Astrocyte (in vitro differentiated cells and primary cell): Measurements from ENCODE around the gene NELFB. TPM values are rescaled to one million over a fixed set of nuclear protein-coding genes. Genes with fewer than 3 reads are reported as not detected.

ENCODE experiments used
- DNase-seq: peaks from one replicate; pipeline ENCODE4 v3.0.0-alpha.2; 2010; ENCODE audit warnings: low read depth
- FAIRE-seq: peaks from 2 replicates; lab custom pipeline; 2011; peaks lifted over from hg19 to GRCh38; lab: Jason Lieb, UNC
- H2AFZ ChIP-seq: 2 replicates; pipeline ENCODE4 v1.6.0; 2012; ENCODE audit warnings: low read depth, low read length, inconsistent platforms
- H3K27ac ChIP-seq: 2 replicates; pipeline ENCODE4 v1.5.1; 2011; ENCODE audit warnings: low read depth, low read length, inconsistent platforms
- H3K27me3 ChIP-seq: 2 replicates; pipeline ENCODE4 v1.6.0; 2011; ENCODE audit warnings: low read length, inconsistent platforms; ENCODE audit not compliant: insufficient read depth
- H3K36me3 ChIP-seq: 2 replicates; pipeline ENCODE4 v1.5.1; 2011; ENCODE audit warnings: low read length, inconsistent platforms; ENCODE audit not compliant: insufficient read depth
- H3K4me1 ChIP-seq: 2 replicates; pipeline ENCODE4 v1.5.1; 2011; ENCODE audit warnings: low read length, inconsistent platforms; ENCODE audit not compliant: insufficient read depth
- H3K4me2 ChIP-seq: 2 replicates; pipeline ENCODE4 v1.6.0; 2012; ENCODE audit warnings: low read length, inconsistent platforms
- H3K4me3 ChIP-seq: 2 replicates; pipeline ENCODE4 v1.5.1; 2011; ENCODE audit warnings: low read depth, mild to moderate bottlenecking, low read length, inconsistent platforms; ENCODE audit not compliant: insufficient read depth
- H3K79me2 ChIP-seq: 2 replicates; pipeline ENCODE4 v1.6.0; 2012; ENCODE audit warnings: mild to moderate bottlenecking, low read length, inconsistent platforms; ENCODE audit not compliant: insufficient read depth
- H3K9ac ChIP-seq: 2 replicates; pipeline ENCODE4 v1.6.0; 2012; ENCODE audit warnings: mild to moderate bottlenecking, low read length, inconsistent platforms
- H3K9me3 ChIP-seq: 2 replicates; pipeline ENCODE4 v1.5.1; 2012; ENCODE audit warnings: low read depth, mild to moderate bottlenecking, low read length, inconsistent platforms; ENCODE audit not compliant: insufficient read depth
- H4K20me1 ChIP-seq: 2 replicates; pipeline ENCODE4 v1.6.0; 2012; ENCODE audit warnings: low read length, inconsistent platforms; ENCODE audit not compliant: insufficient read depth
- H3K27ac Mint-ChIP-seq: one replicate; pipeline ENCODE4 v1.8.0; 2021; ENCODE audit warnings: mild to moderate bottlenecking, mixed read lengths; ENCODE audit not compliant: unreplicated experiment
- H3K27me3 Mint-ChIP-seq: one replicate; pipeline ENCODE4 v1.8.0; 2021; ENCODE audit warnings: low read depth, mixed read lengths; ENCODE audit not compliant: unreplicated experiment
- H3K36me3 Mint-ChIP-seq: one replicate; pipeline ENCODE4 v1.8.0; 2021; ENCODE audit warnings: low read depth, mixed read lengths; ENCODE audit not compliant: unreplicated experiment
- H3K4me1 Mint-ChIP-seq: one replicate; pipeline ENCODE4 v1.8.0; 2021; ENCODE audit warnings: low read depth, mixed read lengths; ENCODE audit not compliant: unreplicated experiment
- H3K4me3 Mint-ChIP-seq: one replicate; pipeline ENCODE4 v1.8.0; 2021; ENCODE audit warnings: mild to moderate bottlenecking, moderate library complexity, mixed read lengths; ENCODE audit not compliant: unreplicated experiment
- H3K9me3 Mint-ChIP-seq: one replicate; pipeline ENCODE4 v1.8.0; 2021; ENCODE audit warnings: mild to moderate bottlenecking, mixed read lengths; ENCODE audit not compliant: unreplicated experiment
- EZH2 ChIP-seq: IDR thresholded peaks from 2 replicates; pipeline ENCODE4 v1.6.1; 2012; ENCODE audit warnings: mild to moderate bottlenecking, low read length, inconsistent platforms; ENCODE audit not compliant: insufficient read depth
- total RNA-seq: library from RNA; stranded (reverse); gene quantifications from 2 replicates; pipeline ENCODE4 v1.2.1, GENCODE V29; 2021
- TF ChIP-seq, protein P1 (sequence below): IDR thresholded peaks from 2 replicates; pipeline ENCODE4 v1.5.1; 2011; ENCODE audit warnings: low read depth, mild to moderate bottlenecking, inconsistent platforms, low read length, moderate library complexity; ENCODE audit not compliant: insufficient read depth

The NELFB gene
- total RNA-seq, 1 donor from 2014 or later: 48.9 TPM

DNA sequence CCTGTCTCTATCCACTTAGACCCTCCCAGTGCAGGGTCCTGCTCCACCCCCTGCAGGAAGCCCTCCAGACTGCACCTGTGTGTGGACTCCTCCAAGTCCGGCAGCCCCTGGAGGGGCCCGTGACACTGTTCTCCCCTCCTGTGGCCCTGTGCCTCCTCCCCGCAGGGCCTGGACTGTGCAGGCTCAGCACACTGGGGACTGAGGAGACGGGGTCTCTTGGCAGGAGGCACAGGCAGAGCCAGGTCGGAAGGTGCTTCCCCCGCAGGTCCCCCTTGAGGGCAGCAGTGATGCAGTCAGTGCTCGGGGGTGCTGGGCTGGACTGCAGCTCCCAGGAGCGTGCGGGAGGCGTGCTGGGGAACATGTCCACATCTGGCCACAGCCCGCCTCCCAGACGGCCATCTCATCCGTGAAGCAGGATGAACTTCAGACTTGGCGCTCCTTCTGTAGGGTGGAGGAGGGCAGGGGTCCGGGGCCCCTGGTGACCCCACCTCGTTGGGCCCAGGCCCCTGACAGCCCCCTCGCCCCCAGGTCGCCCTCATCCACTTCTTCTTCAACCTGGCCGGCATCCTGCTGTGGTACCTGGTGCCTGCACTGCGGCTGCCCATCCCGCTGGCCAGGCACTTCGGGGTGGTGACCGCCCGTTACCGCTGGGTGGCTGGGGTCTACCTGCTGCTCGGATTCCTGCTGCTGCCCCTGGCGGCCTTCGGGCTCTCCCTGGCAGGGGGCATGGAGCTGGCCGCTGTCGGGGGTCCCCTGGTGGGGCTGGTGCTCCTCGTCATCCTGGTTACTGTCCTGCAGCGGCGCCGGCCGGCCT, 19.5 kb upstream of the NELFB start:
- H3K4me3 ChIP-seq: no peak overlapping the region
- no peak for FAIRE-seq
- peaks cover 21% of the 10 kb centered on the region for H3K79me2 ChIP-seq
- H3K9me3 ChIP-seq: no peaks in the 10 kb centered on the region
- H3K36me3 ChIP-seq: no peaks in the 10 kb centered on the region
- Mint-ChIP-seq H3K4me1 (peaks cover 1% of the 10 kb centered on the region), H3K4me3 (peak overlapping the region; percentile 27), H3K9me3 (no peaks in the 10 kb centered on the region), H3K36me3 (no peaks in the 10 kb centered on the region), H3K27ac (no peak overlapping the region), H3K27me3 (no peaks in the 10 kb centered on the region)
- H3K9ac ChIP-seq: no peak overlapping the region
- DNase-seq: no peak
- TF ChIP-seq, protein P1, sequence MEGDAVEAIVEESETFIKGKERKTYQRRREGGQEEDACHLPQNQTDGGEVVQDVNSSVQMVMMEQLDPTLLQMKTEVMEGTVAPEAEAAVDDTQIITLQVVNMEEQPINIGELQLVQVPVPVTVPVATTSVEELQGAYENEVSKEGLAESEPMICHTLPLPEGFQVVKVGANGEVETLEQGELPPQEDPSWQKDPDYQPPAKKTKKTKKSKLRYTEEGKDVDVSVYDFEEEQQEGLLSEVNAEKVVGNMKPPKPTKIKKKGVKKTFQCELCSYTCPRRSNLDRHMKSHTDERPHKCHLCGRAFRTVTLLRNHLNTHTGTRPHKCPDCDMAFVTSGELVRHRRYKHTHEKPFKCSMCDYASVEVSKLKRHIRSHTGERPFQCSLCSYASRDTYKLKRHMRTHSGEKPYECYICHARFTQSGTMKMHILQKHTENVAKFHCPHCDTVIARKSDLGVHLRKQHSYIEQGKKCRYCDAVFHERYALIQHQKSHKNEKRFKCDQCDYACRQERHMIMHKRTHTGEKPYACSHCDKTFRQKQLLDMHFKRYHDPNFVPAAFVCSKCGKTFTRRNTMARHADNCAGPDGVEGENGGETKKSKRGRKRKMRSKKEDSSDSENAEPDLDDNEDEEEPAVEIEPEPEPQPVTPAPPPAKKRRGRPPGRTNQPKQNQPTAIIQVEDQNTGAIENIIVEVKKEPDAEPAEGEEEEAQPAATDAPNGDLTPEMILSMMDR: no peak
- TF ChIP-seq EZH2: no peak
- peaks cover 7% of the 10 kb centered on the region for H3K4me1 ChIP-seq
- H4K20me1 ChIP-seq: peaks cover 24% of the 10 kb centered on the region
- no peak overlapping the region for H2AFZ ChIP-seq
- no peak overlapping the region for H3K27ac ChIP-seq
- no peaks in the 10 kb centered on the region for H3K27me3 ChIP-seq
- H3K4me2 ChIP-seq: no peak overlapping the region

DNA sequence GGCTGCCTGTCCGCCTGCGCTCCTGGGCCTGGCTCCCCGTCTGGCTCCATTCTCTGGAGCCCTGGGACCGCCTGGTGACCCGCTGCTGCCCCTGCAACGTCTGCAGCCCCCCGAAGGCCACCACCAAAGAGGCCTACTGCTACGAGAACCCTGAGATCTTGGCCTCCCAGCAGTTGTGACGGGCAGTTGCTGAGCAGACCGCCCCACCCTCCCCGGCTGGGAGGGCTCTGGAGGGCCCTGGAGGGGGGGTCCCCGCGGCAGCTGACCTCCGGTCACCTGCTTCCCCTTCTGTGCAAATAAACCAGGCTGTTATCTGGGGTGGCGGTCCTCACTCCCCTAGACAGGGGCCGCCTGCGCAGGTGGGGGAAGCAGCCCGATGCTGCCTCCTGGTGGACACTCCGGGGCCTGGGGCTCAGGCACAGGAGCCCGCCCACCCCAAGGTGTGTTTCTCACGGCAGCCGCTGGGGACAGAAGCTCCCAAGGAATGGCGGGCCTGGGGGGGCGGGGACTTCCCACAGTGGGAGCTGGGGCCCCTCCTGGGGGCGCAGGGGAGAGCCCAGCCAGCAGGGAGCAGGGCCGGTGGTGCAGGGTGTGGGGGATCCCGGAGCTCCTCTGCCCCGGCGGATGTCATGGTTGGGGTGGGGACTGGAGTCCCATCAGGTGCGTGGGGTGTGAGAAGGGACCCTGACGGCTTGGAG, 18.7 kb upstream of the NELFB start:
- no peaks in the 10 kb centered on the region for H3K9me3 ChIP-seq
- peaks cover 21% of the 10 kb centered on the region for H3K79me2 ChIP-seq
- Mint-ChIP-seq H3K4me3 (no peak overlapping the region), H3K27ac (no peak overlapping the region), H3K4me1 (peaks cover 1% of the 10 kb centered on the region), H3K9me3 (no peaks in the 10 kb centered on the region), H3K36me3 (no peaks in the 10 kb centered on the region), H3K27me3 (no peaks in the 10 kb centered on the region)
- no peaks in the 10 kb centered on the region for H3K27me3 ChIP-seq
- H3K36me3 ChIP-seq: no peaks in the 10 kb centered on the region
- peak; percentile 25 for DNase-seq
- H3K27ac ChIP-seq: no peak overlapping the region
- no peak overlapping the region for H3K4me3 ChIP-seq
- H2AFZ ChIP-seq: no peak overlapping the region
- H4K20me1 ChIP-seq: peaks cover 24% of the 10 kb centered on the region
- H3K4me1 ChIP-seq: peaks cover 7% of the 10 kb centered on the region
- TF ChIP-seq, protein P1: peak; percentile 71
- TF ChIP-seq EZH2: no peak
- no peak for FAIRE-seq
- no peak overlapping the region for H3K9ac ChIP-seq
- peak overlapping the region; percentile 54 for H3K4me2 ChIP-seq
